Esophagus muscularis mucosa (tissue), 4 donors: ENCODE measurements around the gene KBTBD4. TPM values are rescaled to one million over a fixed set of nuclear protein-coding genes. Genes with fewer than 3 reads are reported as not detected.

Source experiments
- DNase-seq: peaks from one replicate; pipeline ENCODE4 v3.0.0-alpha.2; 2017; ENCODE audit errors: extremely low spot score
- H3K27ac ChIP-seq, 4 donors: fragments of 200-600 bp; sonication (generic); replicated peaks in 1 of 4; 1 replicate in 3 of 4; 2 replicates in 1 of 4; pipeline ENCODE4 v1.5.1; 2016 to 2019; ENCODE audit warnings: mild to moderate bottlenecking in 1 of 4
- H3K27me3 ChIP-seq, 4 donors: fragments of 200-600 bp; sonication (generic); one replicate each; pipeline versions ENCODE4 v1.5.1 to v1.6.0; 2016 to 2019
- H3K36me3 ChIP-seq, 4 donors: fragments of 200-600 bp; sonication (generic); one replicate each; pipeline ENCODE4 v1.5.1; 2016 to 2019
- H3K4me1 ChIP-seq, 4 donors: fragments of 200-600 bp; sonication (generic); one replicate each; pipeline ENCODE4 v1.5.1; 2016 to 2019
- H3K4me3 ChIP-seq, 4 donors: fragments of 200-600 bp; sonication (generic); 1 replicate in 2 of 4; 2 replicates in 2 of 4; pipeline ENCODE4 v1.5.1; 2016 to 2019; ENCODE audit warnings: mild to moderate bottlenecking in 4 of 4, moderate library complexity in 1 of 4
- H3K9me3 ChIP-seq, 4 donors: fragments of 200-600 bp; sonication (generic); 1 replicate in 3 of 4; 2 replicates in 1 of 4; pipeline ENCODE4 v1.5.1; 2016 to 2019
- EP300 ChIP-seq: sonication (generic); formaldehyde crosslinking; IDR thresholded peaks from one replicate; pipeline ENCODE4 v1.6.1; 2017; ENCODE audit warnings: antibody characterized with exemption
- POLR2A ChIP-seq: fragments of 450-650 bp; IDR thresholded peaks from one replicate; pipeline ENCODE4 v1.6.1; 2017; ENCODE audit warnings: antibody characterized with exemption, moderate library complexity, mild to moderate bottlenecking, low read depth
- POLR2AphosphoS5 ChIP-seq, 2 donors: sonication (generic); formaldehyde crosslinking; IDR thresholded peaks; one replicate each; pipeline ENCODE4 v1.6.1; 2017; ENCODE audit warnings: antibody characterized with exemption in 2 of 2
- WGBS: methylation state at CpG from one replicate; pipeline ENCODE4 v1.1.5; 2018; 5-methylcytosine and 5-hydroxymethylcytosine counted together
- intact Hi-C: fragments of 100-400 bp; cut with DNase I; formaldehyde crosslinking; loops from one replicate; pipeline ENCODE4 v1.15.1; 2023
- total RNA-seq, 4 donors: library from RNA; depleted of rRNA; stranded (reverse); fragments of >200 nt; gene quantifications; one replicate each; pipeline versions ENCODE4 v1.1.0 to v1.2.1, GENCODE V29; 2016
- TF ChIP-seq, protein P1 (sequence below), 3 experiments: fragments of 200-600 bp in 2 of 3; fragments of 450-650 bp in 1 of 3; sonication (generic) in 2 of 3; IDR thresholded peaks; one replicate each; pipeline ENCODE4 v1.5.1; 2017 to 2019; ENCODE audit warnings: antibody characterized with exemption in 3 of 3, mild to moderate bottlenecking in 2 of 3, moderate library complexity in 1 of 3

KBTBD4 gene
- total RNA-seq, 4 donors from 2014 or later = 18.7 to 31.2 (median 24.8) TPM

DNA sequence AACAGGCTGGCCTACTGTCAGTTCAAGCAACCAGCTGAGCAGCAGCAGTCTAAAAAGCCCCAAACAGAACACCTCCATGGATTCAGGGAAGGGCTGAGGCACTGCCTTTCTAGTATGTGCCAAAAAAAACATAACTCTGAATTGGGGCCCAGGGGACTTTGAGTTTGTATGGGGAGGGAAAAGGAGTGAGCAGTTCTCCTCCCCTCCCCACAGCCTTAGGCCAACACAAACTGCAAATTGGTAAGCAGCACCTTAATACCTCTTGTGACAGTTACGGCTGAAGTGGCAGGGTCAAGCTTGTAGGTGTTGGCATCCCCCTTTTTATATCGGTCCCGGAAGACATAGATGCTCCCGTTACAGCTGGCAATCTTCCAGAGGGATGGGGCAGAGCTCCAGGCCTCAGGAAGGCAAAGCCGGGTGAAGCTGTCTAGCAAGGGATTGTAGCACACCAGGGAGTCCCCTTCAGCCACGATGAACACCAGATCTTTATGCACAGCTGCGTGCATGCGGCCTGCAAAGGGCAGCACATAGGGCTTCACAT lies 6.0 kb downstream of the KBTBD4 start:
- Histone ChIP-seq H3K27me3 (no peaks in the 10 kb centered on the region), H3K36me3 (peaks cover 37 to 86% (median 59%) of the 10 kb centered on the region in 4 donors), H3K4me1 (peaks cover 20 to 34% (median 28%) of the 10 kb centered on the region in 4 donors), H3K27ac (no peak overlapping the region), H3K4me3 (no peak overlapping the region), H3K9me3 (no peaks in the 10 kb centered on the region)
- DNase-seq = no peak
- WGBS = 32% methylated on average over 8 of the region's 8 CpGs
- intact Hi-C loops = no loop called here
- no peak for TF ChIP-seq POLR2AphosphoS5 (IDR thresholded peaks at IDR 0.05)
- TF ChIP-seq, protein P1, sequence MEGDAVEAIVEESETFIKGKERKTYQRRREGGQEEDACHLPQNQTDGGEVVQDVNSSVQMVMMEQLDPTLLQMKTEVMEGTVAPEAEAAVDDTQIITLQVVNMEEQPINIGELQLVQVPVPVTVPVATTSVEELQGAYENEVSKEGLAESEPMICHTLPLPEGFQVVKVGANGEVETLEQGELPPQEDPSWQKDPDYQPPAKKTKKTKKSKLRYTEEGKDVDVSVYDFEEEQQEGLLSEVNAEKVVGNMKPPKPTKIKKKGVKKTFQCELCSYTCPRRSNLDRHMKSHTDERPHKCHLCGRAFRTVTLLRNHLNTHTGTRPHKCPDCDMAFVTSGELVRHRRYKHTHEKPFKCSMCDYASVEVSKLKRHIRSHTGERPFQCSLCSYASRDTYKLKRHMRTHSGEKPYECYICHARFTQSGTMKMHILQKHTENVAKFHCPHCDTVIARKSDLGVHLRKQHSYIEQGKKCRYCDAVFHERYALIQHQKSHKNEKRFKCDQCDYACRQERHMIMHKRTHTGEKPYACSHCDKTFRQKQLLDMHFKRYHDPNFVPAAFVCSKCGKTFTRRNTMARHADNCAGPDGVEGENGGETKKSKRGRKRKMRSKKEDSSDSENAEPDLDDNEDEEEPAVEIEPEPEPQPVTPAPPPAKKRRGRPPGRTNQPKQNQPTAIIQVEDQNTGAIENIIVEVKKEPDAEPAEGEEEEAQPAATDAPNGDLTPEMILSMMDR (IDR thresholded peaks at IDR 0.05) = no peak
- TF ChIP-seq POLR2A = no peak
- no peak for TF ChIP-seq EP300

- 58% methylated on average over 1 of the region's 1 CpG for WGBS
- Histone ChIP-seq H3K9me3 (no peaks in the 10 kb centered on the region), H3K4me3 (no peak overlapping the region), H3K4me1 (peaks cover 18 to 32% (median 22%) of the 10 kb centered on the region in 4 donors), H3K27me3 (no peaks in the 10 kb centered on the region), H3K27ac (no peak overlapping the region), H3K36me3 (peaks cover 37 to 79% (median 57%) of the 10 kb centered on the region in 4 donors)
- no peak for TF ChIP-seq POLR2AphosphoS5 (IDR thresholded peaks at IDR 0.05)
- intact Hi-C loops = no loop called here
- DNase-seq = no peak
Measured at GRCh38 chr11:47571895-47572294, 6.9 kb downstream of the KBTBD4 start.

GRCh38 chr11:47571357-47571729 lies 7.4 kb downstream of the KBTBD4 start:
- peaks cover 37 to 79% (median 57%) of the 10 kb centered on the region in 4 donors for H3K36me3 ChIP-seq
- H3K9me3 ChIP-seq = no peaks in the 10 kb centered on the region
- 83% methylated on average over 4 of the region's 4 CpGs for WGBS
- no peak for DNase-seq
- H3K27ac ChIP-seq = no peak overlapping the region
- H3K27me3 ChIP-seq = no peaks in the 10 kb centered on the region
- no peak for TF ChIP-seq POLR2A
- no peak for TF ChIP-seq EP300
- TF ChIP-seq POLR2AphosphoS5 (IDR thresholded peaks at IDR 0.05) = no peak
- TF ChIP-seq, protein P1 (IDR thresholded peaks at IDR 0.05) = no peak
- intact Hi-C loops = no loop called here
- peaks cover 18 to 32% (median 22%) of the 10 kb centered on the region in 4 donors for H3K4me1 ChIP-seq
- no peak overlapping the region for H3K4me3 ChIP-seq

DNA sequence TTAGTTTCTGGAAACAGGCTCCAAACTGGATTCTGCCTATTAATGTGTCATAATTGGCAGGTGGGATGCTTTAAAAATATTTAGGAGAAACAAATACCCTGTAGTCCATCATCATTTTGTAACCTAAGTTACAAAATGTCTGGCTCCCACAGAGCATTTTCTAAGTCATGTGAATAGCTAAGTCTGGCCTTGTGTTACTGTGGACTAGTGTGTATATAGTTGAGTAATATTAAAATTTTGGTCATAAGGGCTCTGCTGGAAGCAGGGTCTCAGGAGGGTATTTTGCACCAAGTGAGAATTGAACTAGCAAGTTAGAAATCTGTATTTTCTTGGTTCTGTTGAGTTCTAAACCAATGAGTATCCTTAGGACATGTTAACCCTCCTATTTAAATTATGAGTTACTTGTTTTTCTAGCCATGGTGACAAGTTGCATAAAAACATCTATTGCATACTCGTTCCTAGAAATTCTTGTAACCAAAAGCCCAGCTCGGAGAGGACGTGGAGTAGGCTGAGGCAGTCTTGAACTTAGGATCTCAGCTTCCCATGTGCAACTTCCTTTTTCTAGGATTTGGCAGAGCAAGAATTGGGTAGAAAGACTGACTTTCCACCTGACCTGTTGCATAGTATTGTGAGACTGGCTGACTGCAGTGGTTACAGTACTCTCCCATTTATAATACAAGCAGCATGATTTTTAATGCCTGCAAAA lies 8.0 kb downstream of the KBTBD4 start:
- Histone ChIP-seq H3K4me3 (no peak overlapping the region), H3K36me3 (peaks cover 37 to 75% (median 57%) of the 10 kb centered on the region in 4 donors), H3K9me3 (no peaks in the 10 kb centered on the region), H3K4me1 (peaks cover 22 to 35% (median 27%) of the 10 kb centered on the region in 4 donors), H3K27me3 (no peaks in the 10 kb centered on the region), H3K27ac (no peak overlapping the region)
- TF ChIP-seq POLR2A = no peak
- TF ChIP-seq, protein P1 (IDR thresholded peaks at IDR 0.05) = no peak
- no peak for TF ChIP-seq EP300
- TF ChIP-seq POLR2AphosphoS5 (IDR thresholded peaks at IDR 0.05) = no peak
- intact Hi-C loops = no loop called here
- DNase-seq = no peak
- 77% methylated on average over 3 of the region's 3 CpGs for WGBS

DNA sequence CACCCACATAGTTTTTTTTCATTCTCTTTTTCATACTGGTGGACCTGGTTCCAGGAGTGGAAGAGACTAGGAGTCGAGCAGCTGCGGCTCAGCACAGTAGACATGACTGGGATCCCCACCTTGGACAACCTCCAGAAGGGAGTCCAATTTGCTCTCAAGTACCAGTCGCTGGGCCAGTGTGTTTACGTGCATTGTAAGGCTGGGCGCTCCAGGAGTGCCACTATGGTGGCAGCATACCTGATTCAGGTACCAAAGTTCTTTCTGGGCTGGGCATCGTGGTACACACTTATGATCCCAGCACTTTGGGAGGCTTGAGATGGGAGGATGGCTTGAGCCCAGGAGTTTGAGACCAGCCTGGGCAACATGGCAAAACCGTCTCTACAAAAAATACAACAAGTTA lies 9.1 kb downstream of the KBTBD4 start:
- no peak for DNase-seq

More for the DNA sequence above, 9.1 kb downstream of the KBTBD4 start:
- Histone ChIP-seq H3K4me3 (no peak overlapping the region), H3K27me3 (no peaks in the 10 kb centered on the region), H3K27ac (no peak overlapping the region), H3K36me3 (peaks cover 29 to 63% (median 45%) of the 10 kb centered on the region in 4 donors), H3K9me3 (no peaks in the 10 kb centered on the region), H3K4me1 (peaks cover 28 to 42% (median 33%) of the 10 kb centered on the region in 4 donors)
- intact Hi-C loops = no loop called here
- 90% methylated on average over 7 of the region's 7 CpGs for WGBS
- TF ChIP-seq, protein P1 (IDR thresholded peaks at IDR 0.05) = no peak
- TF ChIP-seq POLR2AphosphoS5 (IDR thresholded peaks at IDR 0.05) (no peak), POLR2A (no peak), EP300 (no peak)
